HS-5 (cell line): ENCODE results near the gene L3MBTL4.
"Not testable (repeated sequence)": the region's sequence is repeated elsewhere in the genome, so short reads cannot be mapped to it uniquely, and the experiment has no call there.

Experiments used
- DNase-seq: peaks from one replicate; pipeline ENCODE4 v3.0.0-alpha.2; 2012; ENCODE audit warnings: low read depth

Gene L3MBTL4

DNA sequence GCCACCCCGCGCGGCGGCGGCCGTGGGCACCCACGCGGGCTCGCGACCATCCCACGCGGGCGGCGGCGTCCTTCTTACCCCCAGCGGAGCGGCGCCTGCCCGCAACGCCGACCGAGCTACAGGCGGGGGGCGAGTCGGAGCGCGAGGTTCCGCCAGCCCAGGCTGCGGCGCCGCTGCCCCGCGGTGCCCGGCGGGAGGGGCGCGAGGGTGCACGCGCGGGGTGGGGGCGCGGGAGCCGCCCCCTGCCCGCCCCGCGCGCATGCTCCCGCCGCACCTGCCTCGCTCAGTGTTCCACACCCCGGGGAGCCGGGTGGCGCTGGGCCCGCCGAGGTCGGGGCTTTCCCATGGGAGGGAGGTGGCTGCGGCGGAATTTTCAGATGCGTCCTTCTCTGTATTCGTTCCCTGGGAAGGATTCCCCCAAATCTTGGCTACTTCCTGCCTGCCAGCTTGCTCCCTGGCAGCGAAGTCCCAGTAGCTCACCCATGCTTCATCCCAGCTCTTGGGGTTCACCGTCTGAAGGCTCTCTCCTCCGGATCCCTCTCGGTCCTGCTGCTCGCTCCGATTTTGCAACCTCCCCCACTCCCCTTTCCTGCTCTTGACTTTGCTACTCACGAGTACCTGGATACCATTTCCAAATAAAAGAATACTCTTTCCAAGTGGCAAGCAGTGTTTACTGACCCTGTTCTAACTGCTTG lies at the start of gene L3MBTL4:
TSS of gene L3MBTL4 (minus strand) at position 189 of the 695 bp plus-strand sequence. CDS start 103,286 bp downstream, outside the sequence.
- no peak for DNase-seq

DNA sequence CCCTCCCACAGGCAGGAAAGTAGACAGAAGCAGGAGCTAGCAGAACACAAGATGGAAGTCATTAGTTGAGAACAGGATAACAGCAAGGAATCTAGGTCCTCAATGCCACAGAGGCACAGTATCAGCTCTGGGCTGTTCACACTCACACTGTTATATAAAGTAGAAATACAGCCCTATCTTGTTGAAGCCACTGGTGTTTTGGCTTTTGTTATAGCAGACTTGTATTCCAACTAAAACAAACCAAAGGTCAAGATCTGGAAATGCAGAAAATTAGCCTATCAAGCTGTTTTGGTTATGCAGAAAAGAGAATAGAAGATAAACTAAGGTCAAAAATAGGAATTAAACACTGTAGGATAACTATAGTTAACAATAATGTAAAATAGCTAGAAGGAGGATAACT lies 37.5 kb upstream of the L3MBTL4 start:
- DNase-seq: no peak

DNA sequence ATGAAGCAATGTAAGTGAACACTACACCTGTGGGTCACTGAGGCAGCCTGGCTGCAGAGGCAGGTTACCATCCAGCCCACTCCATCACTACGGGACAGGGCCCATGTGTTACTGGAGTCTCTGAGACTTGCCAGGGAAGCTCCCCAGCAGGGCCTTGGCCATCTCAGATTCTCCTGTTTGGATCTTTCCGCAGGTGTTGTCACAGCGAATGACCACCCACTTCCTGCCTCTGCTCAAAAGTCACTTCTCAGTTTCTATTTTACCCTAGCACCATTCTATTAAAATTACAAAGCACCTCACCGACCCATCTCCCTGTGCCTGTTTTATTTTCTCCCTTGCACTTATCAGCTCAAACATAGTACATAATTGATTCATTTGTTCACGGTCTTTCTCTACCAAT lies 34.5 kb upstream of the L3MBTL4 start:
- DNase-seq: no peak

DNA sequence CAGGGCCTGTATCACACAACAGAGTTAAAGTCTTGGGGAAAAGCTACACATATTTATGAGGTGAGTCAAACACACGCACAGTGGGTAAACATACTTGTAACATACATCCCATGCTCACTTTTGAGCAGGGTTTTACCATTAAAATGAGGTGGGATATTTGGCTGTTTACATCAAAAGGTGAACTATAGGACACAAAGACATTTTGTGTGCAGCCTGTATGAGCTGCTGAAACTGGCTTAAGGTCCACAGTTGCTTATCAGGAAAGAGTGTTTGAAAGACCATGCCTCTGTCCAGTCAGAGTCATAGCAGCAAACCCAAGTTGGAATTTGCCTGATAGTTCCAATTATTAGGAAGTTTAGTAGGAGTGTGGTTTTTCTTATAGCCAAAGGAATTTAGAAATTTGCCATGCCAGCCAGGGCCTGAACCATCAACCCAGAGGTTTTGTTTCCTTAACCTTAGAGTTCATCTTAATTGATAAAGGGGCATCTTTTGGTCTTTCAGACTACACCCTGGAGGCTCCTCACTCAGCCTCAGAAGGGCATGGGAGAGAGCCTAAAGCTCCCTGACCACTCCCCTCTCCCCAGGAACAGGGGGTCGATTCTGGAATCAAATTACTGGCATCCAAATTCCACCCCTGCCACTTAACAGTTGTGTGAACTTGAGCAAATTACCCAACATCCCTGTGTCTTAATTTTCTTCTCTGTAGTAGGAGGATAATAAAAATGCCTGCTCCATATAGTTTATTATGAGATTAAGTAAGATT lies 29.9 kb upstream of the L3MBTL4 start:
- no peak for DNase-seq

DNA sequence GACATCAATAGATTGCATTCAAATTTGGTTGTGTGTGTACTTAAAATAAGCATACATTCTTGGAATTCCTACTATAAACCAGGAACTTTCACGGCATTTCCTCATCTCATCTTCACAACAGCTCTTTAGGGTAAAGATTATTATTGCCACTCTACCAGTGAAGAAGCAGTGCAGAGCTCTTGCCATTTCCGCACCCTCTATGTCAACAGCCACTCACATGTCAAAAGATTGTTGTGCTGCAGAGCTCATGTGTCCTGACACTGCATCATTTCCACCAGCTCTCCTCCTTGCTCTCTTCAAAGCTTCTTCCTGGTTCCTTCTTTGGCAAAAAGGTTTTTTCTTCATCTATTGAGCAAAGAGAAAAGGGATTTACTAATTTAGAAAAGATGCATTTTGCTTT lies 26.5 kb upstream of the L3MBTL4 start:
- DNase-seq: no peak

DNA sequence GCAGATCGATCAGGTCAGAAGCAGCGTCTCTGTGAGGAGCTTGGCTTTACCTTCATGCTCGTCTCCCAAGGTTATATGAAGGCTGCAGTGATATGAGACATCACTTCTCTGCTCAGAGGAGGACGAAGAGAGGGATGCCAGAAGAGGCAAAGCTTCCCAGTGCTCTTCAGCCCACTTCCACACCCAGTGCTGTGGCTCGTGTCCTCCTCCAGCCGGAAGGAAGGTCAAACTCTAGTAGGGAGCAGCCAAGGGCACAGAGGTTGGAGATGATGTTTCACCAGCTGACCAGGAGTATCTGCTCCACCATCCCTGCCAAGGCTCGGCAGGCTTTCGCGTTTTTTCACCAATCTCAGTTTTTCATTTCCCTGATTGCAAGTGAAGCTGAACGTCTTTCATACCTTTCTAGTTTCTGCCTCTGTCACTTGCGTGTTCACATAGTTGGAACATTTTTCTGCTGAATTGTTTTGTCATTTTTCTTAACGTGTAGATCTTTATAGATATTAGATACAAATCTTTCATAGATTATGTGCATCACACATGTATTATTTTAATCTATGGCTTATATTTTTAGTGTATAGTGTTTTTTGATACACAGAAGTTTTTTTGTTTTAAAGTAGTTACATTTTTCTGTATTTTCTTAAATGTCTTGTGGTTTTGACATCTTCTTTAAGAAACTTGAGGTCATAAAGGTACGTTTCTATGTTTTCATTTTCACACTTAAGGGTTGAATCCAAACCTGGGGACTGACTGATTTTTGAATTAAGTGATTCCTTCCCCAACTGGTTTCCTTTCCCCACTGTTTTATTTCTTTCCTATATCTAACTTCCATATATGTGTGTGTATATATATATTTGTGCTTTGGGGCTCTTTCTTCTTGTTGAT lies 23.5 kb upstream of the L3MBTL4 start:
- no peak for DNase-seq

DNA sequence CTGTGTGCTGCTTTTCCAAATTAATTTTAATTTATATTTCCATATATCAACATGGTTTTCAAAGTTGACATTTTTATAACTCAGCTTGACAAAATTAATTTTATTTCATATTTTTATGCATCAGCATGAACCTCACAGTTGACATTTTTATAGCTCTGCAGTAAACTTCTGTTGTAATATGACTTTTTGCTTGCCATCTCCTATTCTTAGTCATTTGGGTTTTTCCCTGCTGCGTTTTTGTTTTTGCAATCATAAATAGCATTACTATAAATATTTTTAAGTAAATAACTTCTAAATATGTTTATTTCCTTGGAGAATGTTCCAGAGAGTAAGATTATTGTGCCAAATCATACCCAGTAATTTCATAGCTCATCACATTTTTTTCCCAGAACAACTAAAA lies 21.0 kb upstream of the L3MBTL4 start:
- no peak for DNase-seq

DNA sequence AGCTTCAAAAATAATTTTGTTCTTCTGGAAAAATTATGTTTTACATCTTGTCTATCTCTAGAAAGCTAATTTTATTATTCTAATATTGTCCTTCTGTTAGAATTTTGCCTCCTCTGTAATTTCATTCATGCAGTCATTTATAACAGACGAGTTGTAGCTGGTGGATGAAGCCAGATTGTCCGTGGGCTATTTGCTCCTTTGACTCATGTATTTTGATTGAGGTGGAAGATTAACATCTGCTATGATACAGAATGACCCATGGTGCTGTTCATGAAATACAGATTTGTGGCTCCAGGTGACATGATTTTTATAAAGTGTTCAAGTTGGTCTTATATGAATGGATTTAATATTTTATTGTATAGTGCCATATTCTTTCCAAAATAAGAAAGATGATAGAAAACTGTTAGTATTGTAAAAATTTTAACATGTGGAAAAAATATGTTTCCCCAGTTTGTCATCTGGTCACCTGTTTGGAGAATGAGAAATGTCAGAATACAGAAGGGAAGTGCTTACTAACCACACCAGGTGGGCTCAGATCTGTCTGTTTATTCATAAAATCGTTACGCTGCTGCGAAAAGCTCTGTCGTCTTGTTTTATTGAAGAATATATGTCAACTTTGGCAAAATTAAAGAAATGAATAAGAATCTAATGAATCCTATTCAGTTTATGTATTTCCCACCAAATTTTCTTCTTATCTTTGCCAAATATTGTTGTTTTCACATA lies 20.4 kb upstream of the L3MBTL4 start:
- no peak for DNase-seq

DNA sequence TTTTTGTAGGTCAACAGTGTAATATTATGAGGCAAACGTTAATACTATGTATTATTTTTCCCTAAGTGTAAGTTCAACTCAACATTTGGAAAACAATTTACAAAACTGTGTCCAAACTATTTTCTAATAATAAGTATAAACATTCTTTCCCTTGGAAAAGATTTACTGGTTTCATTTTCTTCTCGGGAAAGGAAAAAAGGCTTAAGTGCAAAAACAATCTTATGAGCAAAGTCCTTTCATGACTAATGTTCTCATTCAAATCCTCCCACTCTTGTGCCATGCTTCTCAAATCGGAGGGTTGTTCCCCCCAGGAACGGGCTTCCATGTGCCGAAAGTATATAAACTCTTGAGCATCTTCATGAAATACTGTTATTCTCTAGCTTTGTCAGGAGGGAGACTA lies 19.8 kb upstream of the L3MBTL4 start:
- no peak for DNase-seq

DNA sequence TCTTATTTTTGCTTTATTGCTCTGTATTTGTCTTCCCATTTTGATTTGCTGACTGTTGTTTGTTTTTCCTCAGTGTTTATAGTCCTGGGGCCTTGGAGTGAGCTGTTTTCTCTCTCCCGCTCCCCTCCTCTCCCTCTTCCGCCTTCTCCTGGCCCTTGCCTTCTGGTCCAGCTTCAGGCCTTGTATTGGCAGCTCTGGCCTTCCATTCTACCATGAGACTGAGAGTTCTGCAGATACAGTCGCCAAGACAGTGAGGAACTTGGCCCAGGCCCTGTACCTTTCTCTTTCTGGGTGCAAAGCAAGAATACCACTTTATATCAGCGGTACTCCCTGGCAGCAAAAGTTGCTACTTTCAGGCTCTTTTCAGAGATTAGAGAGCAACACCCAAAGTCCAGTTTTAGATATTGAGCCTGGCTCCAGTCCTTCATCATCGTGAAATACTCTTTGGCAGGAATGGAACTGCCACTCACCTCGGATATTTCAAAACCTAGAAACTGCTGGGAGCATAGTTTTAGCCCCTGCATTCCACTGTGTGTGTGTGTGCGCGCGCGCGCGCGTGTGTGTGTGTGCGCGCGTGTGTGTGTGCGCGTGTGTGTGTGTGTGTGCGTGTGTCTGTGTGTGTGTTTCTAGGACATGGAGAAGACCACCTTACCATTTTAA lies 17.1 kb upstream of the L3MBTL4 start:
- no peak for DNase-seq

DNA sequence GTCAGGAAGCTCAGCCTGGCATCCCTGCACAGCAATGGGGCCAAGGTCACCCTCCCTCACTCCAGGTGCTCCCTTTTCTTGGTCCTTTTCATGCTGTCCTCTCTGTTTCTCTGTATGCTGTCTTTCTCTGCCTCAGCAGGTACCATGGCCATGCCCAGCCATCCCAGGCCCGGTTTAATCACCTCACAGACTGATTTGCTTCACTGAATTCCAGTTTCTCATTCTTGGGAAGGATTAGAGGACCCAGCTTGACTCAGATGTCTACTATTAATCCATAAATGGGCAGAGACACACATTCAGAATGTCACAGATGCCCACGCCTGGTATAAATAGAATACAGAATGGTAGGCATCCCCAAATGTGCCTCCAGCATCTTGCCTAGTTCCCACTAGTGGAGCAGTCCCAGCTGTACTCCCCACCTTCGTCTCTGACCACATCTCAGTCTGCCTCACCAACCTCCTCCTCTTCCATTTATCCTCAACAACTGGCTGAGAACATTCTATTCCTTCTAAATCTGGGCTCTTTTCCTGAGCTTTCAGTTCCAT lies 14.2 kb upstream of the L3MBTL4 start:
- no peak for DNase-seq

DNA sequence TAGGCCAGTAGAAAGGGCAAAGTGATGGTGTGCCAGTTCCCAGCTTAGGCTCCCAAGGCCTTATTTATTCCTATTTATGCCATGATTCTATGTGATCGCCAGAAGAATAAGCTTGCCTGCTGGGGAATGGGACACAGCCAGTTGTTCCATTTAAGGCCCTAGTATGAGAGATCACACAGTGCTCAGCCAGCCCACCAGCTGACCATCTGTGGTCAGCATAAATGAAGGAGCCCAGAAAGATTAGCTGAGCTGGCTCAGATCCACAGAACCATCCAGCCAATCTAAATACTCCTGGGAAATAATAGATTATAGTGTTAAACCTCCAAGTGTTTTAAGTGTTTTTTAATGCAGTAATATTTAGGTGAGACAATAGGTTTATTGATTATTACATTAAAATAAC lies 12.6 kb upstream of the L3MBTL4 start:
- no peak for DNase-seq

DNA sequence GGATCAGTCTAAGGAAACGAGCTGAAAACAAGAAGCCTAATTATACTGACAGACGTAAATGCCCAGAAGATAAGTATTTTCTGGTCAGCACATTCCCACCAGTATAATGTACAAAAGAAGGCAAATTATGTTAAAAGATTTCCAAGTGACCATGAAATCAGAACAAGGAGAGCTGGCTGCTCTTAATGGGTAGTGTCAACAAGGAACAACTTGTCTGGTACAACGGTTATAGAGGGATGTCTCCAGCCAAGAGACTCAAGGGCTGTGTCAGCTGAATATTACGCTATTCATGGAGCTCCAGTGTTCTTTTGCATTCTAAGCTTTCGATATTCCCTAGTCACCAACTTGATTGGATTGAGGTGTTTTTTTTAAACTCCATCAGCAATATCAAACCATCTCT lies 8.6 kb upstream of the L3MBTL4 start:
- DNase-seq: no peak

DNA sequence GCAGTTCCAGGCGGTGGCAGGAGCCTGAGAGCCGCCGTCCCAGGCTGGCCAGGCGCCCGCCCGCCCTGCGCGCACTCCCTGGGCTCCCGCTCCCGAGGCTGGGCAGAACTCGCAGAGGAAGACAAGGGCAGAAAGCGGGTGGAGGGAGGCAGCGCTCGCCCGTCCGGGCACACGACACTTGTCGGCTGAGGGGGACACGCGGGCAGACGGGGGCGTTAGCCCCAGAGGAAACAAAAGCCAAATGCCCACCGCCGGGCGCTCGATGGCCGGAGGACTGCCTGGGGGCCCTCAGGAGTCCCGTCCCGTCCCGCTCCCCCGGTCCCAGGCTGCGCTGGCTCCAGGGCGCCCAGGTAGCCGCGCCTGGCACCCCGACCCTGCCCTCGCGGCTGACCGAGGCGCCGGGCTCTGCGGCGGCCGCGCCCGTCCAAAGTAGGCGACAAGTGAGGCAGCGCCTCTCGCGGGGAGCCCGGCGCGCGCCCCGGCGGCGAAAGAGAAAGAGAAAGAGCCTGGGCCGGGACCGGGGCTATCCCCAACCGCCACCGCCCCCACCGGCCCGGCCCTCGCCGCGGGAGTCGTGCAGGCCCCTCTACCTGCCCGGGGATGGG lies 491 bp downstream of the L3MBTL4 start:
- DNase-seq: no peak

DNA sequence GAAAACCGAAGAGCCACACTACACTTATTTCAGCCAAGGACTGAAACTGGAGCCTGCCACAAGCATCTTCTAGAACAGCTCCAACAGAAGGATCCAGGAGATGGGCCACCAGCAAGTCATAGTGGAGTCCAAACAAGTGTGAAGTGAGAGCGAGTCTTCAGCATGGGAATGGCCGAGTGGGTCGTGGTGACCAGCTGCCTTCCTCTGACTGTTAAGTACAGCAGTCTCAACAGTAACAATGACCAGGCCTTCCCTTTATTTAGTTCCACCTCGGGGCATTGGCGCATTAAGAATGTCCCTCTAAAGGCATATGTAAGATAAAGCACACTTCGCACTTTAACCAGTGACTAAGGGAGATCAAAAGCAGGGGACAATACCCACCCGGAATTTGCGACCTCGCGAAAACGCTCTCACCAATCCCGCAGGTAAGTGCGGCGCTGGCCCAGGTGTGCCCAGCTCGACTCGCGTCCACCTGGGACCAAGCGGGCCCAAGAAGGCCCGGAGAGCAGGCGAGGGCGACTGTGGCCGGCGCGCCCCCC lies 1.1 kb downstream of the L3MBTL4 start:
- no peak for DNase-seq

DNA sequence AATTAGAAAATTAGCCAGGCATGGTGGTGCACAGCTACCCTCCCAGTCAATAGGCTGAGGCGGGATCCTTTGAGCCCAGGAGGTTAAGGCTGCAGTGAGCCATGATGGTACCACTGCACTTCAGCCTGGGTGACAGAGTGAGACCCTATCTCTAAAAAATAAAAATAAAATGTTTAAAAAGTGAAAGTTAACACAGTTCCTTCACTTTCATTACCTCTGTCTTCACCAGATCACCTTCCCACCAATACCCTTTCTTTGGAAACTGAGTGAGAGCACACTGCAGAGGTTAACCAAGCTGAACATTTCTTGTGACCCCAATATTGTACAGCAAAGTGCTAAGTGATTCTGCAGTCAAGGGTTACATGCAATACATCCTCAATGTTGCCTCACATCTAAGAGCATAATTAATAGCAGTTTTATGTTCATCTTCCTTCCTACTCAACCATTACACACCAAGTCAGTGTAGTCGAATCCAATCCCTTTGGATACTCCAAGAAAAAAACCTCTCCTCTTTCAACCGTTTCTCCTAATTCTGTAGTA lies 1.7 kb downstream of the L3MBTL4 start:
- DNase-seq: no peak

DNA sequence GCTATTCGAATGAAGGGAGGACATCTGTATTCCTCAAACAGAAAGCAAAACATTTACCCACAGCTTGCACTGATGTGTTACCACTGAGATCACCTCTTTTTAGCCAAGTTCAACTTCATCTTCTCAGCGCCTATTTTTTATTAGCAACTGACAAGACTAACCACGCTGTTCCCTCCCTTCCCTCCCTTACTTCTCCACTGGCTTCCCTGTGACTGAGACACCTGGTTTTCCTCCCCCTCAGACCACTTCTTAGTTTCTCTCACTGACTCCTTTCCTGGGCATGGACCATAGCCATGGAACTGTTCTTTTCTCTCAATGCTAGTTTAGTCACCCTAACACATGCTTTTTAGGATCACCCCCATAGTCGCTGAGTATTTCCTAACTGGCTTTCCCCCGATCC lies 3.3 kb downstream of the L3MBTL4 start:
- DNase-seq: no peak

DNA sequence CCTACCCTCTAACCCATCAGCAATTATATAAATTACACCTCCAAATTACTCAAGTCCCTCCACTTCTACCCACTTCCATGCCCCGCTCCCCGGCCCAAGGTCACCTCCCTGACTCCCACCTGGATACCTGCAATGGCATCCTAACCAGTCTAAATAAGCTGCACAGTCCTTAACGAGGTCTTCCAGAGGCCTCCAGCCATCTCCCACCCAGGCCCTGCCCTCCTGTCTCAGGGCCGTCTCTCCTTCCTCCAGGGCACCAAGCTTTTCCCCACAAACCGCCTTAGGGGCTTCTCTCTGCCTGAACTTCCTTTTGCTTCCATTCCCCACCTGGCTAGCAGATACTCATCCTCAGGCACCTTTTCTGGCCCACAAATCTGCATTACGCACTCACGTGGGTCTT lies 4.8 kb downstream of the L3MBTL4 start:
- no peak for DNase-seq

DNA sequence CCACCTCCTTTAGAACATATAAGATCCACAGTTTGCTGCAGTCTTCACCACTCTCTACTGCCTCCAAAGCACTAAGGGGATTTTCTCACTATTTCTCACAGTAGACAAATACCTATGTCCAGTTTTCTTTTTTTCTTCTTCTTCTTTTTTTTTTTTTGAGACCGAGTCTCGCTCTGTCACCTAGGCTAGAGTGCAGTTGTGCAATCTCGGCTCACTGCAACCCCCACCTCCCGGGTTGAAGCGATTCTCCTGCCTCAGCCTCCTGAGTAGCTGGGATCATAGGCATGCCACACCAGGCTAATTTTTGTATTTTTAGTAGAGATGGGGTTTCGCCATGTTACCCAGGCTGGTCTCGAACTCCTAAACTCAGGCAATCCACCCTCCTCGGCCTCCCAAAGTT lies 6.2 kb downstream of the L3MBTL4 start:
- DNase-seq: not testable (repeated sequence)

DNA sequence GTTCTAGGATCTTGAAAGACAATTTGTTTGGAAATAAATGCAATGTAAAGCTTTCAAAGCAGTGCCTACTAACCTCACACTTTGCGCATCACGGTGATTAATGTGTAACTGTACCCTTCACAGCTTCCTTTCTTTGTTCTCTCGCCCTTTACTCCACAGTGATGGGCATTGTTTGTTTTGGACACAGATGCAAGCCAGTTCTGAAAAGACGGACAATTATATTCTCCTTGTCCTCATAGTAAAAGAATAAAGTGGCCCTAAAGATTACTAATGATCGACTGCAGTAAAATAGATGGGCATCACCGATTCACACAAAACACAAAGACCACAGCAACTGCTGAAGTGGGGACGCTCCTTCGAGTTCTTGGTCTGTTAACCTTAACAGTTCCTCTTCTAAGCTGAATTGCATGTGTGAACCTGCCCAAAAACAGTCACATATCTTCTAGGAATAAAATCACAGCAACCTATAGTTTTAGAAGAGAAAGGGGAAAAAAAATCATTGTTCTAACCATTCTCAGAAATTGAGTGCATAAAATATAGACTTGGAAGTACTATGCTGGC lies 7.7 kb downstream of the L3MBTL4 start:
- no peak for DNase-seq
